NCI-H146 treated with DMSO at 0.1 percent for 48 hours (cell line): ENCODE results near the gene AKR1C2.
"Not testable (repeated sequence)": the region's sequence is repeated elsewhere in the genome, so short reads cannot be mapped to it uniquely, and the experiment has no call there.

ENCODE experiments used
- DNase-seq: peaks from one replicate; lab custom pipeline; 2025; ENCODE audit not compliant: unreplicated experiment; lab: John Stamatoyannopoulos, UW

Gene AKR1C2

DNA sequence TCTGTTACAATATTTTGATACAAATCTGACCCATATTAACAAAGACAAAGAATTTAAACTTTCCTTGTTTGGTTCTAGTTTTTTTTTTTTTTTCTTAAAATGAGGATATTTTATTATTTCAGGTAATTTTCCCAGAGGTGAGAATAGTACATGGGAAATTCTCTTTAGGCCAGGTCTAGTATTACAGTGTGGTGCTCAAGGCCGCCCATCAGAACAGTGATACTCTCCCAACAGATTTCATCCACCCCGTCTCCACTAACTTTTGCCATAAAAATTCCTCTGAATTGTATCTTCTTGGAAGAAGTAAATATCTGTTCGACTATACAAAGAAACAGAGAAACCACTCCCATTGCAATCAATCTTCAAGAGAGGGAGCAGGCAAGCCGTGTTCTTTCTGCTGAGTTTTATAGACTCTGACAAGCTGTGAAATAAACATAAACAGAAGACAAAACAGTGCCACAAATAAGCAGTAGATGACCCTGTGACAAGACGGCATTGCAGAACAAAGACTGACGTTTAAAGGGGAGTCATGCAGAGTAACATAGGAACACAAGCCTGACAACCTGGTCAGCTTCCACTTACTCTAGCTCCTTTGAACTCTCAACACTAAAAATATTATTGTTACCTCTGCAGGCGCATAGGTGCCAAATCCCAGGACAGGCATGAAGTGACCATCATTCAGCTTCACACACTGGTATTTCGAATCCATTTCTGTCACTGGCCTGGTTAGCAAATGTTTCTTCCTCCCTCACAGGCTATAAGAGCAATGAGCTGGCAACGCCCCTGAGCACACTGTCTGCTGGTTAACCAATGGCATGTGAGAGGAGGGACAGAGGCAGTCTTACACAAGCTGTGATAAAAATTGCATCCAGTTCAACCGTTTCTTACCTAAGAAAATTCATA lies at the start of gene AKR1C2:
AKR1C2 (minus strand) TSS at position 731 of the 903 bp plus-strand sequence; CDS start at position 709, 22 bp downstream.
- peak; percentile 49 for DNase-seq

DNA sequence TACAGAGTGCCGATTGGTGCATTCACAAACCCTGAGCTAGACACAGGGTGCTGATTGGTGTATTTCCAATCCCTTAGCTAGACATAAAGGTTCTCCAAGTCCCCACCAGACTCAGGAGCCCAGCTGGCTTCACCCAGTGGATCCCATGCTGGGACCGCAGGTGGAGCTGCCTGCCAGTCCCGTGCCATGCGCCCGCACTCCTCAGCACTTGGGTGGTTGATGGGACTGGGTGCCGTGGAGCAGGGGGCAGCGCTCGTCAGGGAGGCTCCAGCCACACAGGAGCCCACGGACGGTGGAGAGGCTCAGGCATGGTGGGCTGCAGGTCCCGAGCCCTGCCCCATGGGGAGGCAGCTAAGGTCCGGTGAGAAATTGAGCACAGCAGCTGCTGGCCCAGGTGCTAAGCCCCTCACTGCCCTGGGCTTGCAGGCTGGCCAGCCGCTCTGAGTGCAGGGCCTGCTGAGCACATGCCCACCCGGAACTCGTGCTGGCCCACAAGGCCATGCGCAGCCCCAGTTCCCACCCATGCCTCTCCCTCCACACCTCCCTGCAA lies 49.4 kb upstream of the AKR1C2 start:
- not testable (repeated sequence) for DNase-seq

DNA sequence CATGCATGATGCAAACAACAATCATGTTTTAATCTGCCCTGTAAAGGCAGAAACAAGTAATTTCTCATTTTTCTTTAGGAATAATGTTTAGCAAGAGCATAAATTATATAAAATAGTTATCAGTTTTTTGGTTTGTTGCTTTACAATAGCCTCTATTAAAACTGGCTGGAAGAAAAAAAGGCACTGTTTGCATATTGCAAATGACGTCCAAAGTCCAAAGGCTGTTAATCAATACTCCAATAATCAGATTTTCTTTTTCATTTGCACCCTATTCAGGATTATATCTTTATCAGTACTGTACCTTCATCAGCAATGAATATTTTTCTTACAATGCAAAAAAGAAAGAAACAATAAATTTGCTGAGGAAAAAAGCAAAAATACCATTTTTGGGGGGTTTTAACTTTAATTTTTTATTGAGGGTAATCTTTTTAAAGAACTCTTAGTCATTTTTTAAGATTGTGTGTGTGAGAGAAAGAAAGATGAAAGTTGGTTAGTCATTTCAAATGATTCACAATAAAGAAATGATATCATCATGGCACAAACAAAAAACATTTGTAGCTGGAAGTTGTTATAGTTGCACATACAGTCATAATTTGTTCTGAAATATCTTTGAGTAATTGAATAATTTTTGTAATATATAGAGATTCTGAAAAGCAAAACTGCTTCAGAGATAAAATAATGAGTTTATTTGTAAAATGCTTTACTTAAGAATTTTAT lies 44.4 kb upstream of the AKR1C2 start:
- DNase-seq: no peak

DNA sequence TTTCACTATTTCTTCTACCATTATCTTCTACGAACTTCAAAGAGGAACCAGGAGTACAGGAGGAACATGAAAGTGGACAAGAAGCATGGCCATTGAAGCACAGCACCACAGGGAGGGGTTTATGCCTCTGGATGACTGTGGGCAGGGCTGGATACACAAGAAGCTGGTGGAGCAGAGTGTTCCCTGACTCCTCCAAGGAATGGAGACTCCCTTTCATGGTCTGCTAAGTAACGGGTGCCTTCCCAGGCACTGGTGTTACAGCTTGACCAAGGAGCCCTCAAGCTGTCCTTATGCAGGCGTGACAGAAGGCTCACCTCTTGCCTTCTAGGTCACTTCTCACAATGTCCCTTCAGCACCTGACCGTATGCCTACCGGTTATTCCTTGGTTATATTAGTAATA lies 43.4 kb upstream of the AKR1C2 start:
- not testable (repeated sequence) for DNase-seq

DNA sequence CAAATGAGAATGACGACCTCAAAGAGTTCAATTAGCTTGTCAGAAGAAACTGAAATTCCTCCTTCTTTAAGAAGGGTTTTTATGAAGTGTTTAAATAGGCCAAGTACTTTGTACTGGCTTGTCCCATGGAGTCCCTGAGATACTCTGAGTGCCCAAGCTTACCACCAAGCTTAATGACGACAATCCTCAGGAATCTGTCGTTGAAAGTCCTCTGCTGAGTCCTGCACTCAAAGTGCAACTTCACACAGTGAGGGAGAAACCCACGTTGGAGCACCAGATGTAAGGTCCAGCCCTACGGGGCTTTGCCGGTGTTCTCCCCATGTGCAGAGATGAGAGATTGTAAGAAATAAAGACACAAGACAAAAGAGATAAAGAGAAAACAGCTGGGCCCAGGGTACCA lies 42.8 kb upstream of the AKR1C2 start:
- no peak for DNase-seq

DNA sequence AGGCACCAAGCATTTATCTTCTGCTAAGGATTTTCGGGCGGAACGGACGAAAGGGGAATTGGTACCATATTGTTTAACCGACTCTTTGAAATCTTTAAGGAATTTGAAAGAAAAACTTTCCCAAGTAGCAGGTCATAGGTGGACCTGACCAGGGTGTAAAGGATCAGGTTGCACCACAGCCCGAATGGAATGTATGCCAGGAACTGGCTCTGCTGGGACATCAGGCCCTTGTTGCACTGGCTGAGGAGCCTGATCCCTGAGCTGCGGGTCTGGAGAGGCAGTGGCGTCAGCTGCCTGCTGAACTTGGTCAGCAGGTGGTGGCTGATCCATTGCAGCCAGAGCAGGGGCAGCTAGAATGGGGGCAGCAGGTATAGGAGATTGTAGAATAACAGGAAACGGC lies 41.4 kb upstream of the AKR1C2 start:
- no peak for DNase-seq

DNA sequence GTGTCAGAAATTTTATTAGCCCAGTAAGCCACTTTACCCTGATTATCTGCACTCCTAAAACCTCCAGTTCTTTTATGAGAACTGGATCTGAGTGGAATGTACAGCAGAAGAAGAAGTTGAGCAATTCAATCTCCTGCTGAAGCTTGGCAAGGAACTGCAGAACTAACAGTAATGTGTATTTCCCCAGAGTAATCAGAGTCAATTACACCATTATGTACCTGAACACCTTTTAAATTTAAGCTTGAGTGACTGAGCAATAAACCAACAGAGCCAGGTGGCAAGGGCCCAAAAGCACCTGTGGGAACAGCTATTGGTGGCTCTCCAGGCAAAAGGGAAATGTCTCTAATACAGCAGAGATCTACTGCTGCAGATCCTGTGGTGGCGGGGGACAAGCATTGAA lies 40.1 kb upstream of the AKR1C2 start:
- DNase-seq: peak; percentile 87

DNA sequence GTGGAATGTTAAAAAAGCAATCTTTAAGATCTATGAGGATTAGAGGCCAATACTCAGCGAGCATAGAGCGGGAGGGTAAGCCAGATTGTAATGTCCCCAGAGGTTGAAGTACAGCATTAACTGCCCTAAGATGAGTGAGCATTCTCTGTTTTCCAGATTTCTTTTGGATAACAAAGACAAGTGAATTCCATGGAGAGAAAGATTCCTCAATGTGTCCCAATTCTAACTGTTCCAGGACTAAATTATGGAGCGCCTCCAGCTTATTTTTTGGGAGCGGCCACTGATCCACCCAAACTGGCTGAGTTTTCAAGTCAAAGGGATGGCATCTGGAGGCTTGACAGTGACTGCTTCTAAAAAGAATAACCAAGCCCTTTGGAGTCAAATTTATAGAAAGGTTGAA lies 39.3 kb upstream of the AKR1C2 start:
- DNase-seq: no peak

DNA sequence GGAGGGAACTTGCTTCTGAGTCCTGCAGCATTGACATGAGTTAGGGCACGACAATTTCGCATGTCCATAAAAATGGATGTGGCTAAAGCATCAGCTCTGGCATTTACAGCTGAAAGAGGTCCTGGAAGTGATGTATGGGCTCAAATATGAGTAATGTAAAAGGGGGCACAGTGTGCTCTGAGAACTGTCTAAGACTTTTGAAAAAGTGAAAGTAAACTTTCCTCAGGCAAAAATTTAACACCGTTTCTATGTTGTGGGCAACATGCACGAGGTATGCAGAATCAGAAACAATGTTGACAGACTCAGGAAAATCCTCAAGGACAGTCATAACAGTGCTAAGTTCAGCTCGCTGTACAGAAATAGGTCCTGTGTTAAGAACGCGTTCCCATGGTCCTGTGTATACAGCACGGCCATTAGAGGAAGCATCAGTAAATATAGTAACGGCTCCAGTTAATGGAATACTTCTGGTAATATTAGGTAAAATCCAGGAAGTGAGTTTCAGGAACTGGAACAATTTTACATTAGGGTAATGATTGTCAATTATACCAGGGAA lies 37.9 kb upstream of the AKR1C2 start:
- DNase-seq: no peak

DNA sequence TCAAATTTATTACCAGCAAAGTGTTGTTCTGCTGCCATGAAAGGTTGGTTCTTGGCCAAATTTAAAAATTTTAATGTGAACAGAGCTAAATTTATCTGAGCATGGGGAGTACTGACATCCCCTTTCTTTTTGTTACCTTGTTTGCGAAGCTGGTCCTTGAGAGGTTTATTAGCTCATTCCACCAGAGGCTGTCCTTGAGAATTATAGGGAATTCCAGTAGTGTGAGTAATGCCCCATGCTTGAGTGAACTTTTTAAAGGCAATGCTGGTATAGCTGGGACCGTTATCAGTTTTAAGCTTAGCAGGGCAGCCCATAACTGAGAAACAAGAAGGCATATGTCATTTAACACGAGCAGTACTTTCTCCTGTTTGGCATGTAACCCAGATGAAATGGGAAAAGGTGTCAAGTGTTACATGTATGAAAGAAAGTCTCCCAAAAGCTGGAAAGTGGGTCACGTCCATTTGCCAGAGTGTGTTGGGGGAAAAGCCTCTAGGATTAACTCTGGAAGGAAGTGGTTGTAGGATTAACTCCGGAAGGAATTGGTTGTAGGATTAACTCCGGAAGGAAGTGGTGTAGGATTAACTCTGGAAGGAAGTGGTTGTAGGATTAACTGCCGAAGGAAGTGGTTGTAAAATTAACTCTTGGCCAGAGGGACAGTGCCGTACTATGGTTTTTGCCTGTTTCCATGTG lies 37.3 kb upstream of the AKR1C2 start:
- DNase-seq: no peak

DNA sequence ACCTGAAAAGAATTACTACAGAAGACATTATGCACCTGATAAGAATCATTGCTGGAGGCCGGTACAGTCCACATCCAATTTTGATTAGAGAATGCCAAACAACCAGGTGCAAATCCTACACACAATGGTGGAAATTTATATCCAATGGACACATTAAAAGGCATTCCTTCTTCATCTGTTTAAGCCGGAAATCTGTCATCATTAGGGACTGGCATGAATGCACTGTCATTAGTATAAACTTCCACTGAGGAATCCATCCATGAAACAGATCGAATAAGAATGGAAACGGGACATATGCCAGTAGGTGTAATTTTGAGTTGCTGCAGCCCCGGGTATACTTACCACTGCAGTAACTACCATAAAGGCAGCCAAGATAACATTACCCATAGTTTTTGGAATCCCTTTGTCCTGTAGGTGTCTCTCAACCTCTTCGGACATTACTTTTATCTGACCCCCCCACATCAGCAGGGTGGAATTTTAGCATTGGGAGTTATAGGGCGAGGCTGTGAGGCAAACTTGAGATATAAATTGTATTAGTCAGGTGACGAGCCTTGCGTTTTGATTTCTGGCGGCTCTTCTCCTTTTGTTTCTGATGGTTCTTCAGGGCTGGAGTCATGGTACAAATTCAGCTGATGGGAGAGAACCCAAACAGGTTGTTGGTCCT lies 36.5 kb upstream of the AKR1C2 start:
- no peak for DNase-seq

DNA sequence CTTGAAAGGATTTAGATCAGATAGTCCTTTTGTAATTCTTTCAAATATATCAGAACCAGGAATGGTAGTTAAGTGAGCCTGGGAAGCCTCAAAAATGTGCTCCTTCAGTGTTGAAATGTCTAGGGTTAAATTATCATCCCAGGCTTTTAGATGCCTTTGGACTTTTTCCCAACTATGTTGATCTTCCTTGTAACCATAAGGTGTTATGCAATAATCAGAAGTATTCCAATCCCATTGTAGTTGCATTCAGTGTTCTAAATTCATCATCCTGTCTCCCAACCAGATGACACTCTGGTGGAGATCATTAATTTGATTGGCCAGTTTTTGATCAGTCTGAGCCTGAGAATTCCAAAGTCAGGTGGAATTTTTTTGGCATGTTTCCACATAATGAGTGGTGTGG lies 35.1 kb upstream of the AKR1C2 start:
- no peak for DNase-seq

DNA sequence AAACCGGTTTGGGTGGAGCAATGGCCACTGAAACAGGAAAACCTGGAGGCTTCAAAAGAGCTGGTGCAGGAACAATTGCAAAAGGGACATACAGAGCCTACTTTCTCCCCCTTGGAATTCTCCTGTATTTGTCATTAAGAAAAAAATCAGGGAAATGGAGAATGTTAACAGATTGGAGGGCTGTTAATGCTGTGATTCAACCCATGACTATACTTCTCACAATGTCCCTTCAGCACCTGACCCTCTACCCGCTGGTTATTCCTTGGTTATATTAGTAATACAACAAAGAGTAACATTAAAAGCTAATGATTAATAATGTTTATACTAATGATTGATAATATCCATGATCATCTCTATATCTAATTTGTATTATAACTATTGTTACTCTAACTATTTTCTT lies 34.4 kb upstream of the AKR1C2 start:
- no peak for DNase-seq

DNA sequence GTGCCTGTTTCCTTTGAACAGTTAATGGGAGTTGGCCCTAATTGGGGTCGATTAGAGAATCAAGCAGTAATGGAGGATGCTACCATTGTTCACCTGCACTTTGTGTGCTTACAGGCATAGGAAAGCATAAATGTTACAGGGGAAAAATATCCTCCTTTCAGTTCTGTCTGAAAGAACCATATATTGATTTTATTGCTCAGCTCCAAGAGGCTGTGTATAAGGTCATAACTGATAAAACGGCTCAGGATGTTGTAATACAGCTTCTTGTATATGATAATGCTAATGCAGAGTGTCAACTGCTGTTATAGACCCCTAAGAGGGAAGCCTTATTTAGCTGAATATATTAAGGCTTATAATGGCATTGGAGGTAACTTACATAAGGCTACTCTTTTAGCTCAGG lies 32.9 kb upstream of the AKR1C2 start:
- DNase-seq: peak; percentile 72

DNA sequence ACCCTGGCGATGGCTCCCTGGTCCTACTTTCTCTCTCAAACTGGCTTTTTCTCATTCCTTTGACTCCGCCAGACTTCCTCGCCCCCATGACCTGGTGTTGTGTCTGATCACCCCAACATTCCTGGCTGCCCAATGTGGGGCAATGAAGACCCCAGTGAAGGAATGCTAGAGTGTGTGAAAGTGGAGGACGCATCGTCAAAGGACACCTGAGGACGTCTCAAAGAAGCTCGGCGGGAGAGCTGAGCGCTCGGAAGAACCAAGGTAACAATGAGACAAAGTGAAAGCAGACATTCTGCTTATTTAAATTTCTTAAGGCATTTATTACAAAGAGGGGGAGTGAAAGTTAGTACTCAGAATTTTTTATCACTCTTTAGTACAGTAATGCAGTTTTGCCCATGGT lies 31.7 kb upstream of the AKR1C2 start:
- no peak for DNase-seq

DNA sequence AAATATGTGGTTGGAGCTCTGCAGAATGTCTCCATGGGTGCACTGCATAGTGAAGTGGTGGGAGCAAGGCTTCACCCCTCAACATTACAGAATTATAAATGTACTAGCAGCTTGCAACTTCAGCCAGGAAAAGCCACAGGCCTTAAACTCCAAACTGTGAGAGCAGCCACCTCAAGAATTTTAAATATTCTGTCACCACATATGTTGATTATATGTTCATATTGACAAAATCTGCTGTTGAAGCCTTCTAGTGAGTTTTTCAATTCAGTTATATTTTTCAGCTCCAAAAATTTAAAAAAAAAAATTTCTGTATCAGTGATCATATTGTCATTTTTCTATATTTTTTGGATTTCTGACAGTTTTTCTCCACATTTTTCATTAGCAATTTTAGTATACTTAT lies 30.9 kb upstream of the AKR1C2 start:
- DNase-seq: no peak

DNA sequence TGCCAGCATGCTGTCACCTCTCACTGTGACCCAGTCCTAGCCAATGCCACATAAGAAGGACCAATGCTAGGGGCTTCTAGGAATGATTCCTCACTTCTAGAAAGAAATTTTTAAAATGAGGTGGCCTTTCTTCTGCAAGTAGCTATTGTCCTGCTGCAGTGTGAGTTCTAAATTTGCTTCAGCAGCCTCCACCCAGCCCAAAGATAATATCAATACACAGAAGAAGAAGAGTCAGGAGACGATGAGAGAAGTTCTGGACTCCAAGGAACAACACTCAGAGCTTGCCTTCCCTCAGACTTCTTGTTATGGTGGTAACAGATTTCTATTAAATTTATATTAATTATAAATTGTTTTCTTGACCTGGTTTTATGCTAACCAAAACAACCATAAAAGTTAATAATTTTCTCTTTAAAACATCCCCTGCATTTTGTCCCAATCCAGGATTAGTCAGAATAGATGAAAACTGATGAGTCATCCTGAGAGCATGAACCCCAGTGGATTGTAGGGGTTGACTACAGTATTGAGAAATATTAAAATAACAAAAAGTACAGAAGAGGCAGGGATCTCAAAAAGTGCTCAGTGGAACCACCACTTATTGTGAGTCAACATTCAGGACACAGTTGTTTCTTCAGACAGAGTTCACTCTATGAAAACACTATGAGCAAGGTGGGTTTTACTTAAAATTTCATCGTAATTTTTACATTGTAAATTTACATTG lies 29.6 kb upstream of the AKR1C2 start:
- no peak for DNase-seq

DNA sequence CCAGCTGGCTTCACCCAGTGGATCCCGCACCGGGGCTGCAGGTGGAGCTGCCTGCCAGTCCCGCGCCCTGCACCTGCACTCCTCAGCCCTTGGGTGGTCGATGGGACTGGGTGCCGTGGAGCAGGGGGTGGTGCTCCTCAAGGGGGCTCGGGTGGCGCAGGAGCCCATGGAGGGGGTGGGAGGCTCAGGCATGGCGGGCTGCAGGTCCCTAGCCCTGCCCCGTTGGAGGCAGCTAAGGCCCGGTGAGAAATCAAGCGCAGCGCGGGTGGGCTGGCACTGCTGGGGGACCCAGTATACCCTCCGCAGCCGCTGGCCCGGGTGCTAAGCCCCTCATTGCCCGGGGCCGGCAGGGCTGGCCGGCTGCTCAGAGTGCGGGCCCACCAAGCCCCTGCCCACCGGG lies 28.8 kb upstream of the AKR1C2 start:
- DNase-seq: not testable (repeated sequence)

DNA sequence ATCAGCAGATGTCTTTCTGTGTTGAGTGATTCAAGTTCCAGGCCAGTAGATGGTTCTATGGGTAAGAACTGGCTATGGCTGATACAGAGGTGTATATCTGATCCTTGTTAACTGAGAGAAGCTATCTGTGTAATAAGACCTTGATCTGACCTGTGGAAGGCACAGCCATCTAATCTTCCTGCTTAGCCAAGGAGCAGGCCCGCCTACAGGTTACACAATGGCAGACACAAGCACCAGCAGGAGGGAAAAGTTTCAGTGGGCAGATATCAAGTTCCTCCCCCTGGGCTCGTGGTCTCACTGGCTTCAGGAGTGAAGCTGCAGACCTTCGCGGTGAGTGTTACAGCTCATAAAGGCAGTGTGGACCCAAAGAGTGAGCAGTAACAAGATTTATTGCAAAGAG lies 27.9 kb upstream of the AKR1C2 start:
- DNase-seq: not testable (repeated sequence)

DNA sequence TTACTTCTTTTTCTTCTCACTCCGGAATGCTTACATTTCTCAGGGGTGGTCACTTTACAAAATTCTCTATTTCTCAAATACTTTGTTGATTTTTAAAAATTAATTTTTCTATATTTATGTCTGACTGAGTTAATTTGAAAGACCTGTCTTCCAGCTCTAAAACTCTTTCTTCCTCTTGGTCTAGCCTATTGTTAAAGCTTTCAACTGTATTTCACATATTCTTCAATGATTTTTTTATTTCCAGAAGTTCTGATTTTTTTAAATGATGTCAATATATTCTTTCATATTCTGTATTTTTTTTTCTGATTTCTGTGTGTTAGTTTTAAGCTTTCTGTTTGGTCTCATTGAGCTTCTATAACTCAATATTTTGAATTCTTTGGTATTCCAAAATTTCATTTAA lies 27.3 kb upstream of the AKR1C2 start:
- DNase-seq: no peak
